Adrenal gland (tissue), 12 donors: ENCODE data around the gene C2CD3. TPM values are rescaled to one million over a fixed set of nuclear protein-coding genes. Genes with fewer than 3 reads are reported as not detected.

Experiments used
- DNase-seq, 7 donors: peaks; one replicate each; pipeline ENCODE4 v3.0.0-alpha.2; 2019 to 2020
- H3K27ac ChIP-seq, 5 donors: fragments of 200-600 bp; sonication (generic) in 4 of 5; 1 replicate in 3 of 5; 2 replicates in 2 of 5; pipeline versions ENCODE4 v1.5.1 to v1.8.0; 2016 to 2020; ENCODE audit warnings: mild to moderate bottlenecking in 1 of 5
- H3K27me3 ChIP-seq: fragments of 200-600 bp; 2 replicates; pipeline ENCODE4 v1.8.0; 2021
- H3K36me3 ChIP-seq, 2 donors: fragments of 200-600 bp; replicated peaks in 1 of 2; 1 replicate in 1 of 2; 2 replicates in 1 of 2; pipeline versions ENCODE4 v1.5.1 to v1.8.0; 2018 to 2022
- H3K4me1 ChIP-seq, 2 donors: fragments of 200-600 bp; replicated peaks in 1 of 2; 1 replicate in 1 of 2; 2 replicates in 1 of 2; pipeline versions ENCODE4 v1.5.1 to v1.8.0; 2018 to 2021
- H3K4me3 ChIP-seq, 4 donors: fragments of 200-600 bp; sonication (generic) in 3 of 4; one replicate each; pipeline ENCODE4 v1.5.1; 2016 to 2018
- H3K9me3 ChIP-seq, 3 donors: fragments of 200-600 bp; sonication (generic) in 1 of 3; replicated peaks in 1 of 3; 1 replicate in 2 of 3; 2 replicates in 1 of 3; pipeline versions ENCODE4 v1.5.1 to v1.8.0; 2016 to 2021
- CTCF ChIP-seq, 6 experiments: fragments of 450-650 bp in 4 of 6; fragments of 200-600 bp in 2 of 6; sonication (generic) in 1 of 6; IDR thresholded peaks; 1 replicate in 5 of 6; 2 replicates in 1 of 6; pipeline versions ENCODE4 v1.5.1 to v1.8.0; 2016 to 2021; ENCODE audit warnings: antibody characterized with exemption in 6 of 6, mild to moderate bottlenecking in 2 of 6, moderate library complexity in 1 of 6
- POLR2A ChIP-seq, 2 donors: fragments of 450-650 bp; IDR thresholded peaks; one replicate each; pipeline ENCODE4 v1.6.1; 2017; ENCODE audit warnings: antibody characterized with exemption in 2 of 2, mild to moderate bottlenecking in 2 of 2, moderate library complexity in 1 of 2
- WGBS, 4 donors: extraction: QIAGEN DNeasy Blood & Tissue Kit in 2 of 4; methylation state at CpG; one replicate each; pipeline versions ENCODE4 v1.1.5 to v1.1.7; 2013 to 2017; 5-methylcytosine and 5-hydroxymethylcytosine counted together
- intact Hi-C, 2 donors: fragments of 100-400 bp; cut with DNase I; formaldehyde crosslinking; loops; one replicate each; pipeline versions ENCODE4 v1.14.1 to v1.15.0; 2022 to 2023
- polyA plus RNA-seq, 3 donors: library from polyadenylated mRNA; stranded (reverse); fragments of 200-250 nt in 2 of 3; fragments of 350-450 nt in 1 of 3; fragmentation: Illumina TruSeq in 1 of 3; extraction: RNeasy Lipid Tissue Mini Kit (QIAGEN cat#74804) in 1 of 3; gene quantifications; one replicate each; pipeline ENCODE4 v1.2.3, GENCODE V29; 2013 to 2014
- total RNA-seq, 9 donors: library from RNA; depleted of rRNA in 4 of 9; stranded (reverse); fragments of >200 nt in 4 of 9; fragments of 120-200 nt in 1 of 9; fragmentation: NEBNext Ultra II Directional in 1 of 9; extraction: Animal tissue kit (Norgen Biotek cat#: 25700) in 1 of 9; gene quantifications; one replicate each; pipeline versions ENCODE4 v1.1.0 to v1.2.4, GENCODE V29; 2013 to 2023
- donor health status: healthy with polysubstance abuse.
- donor health status: Bipolar disorder and iron deficiency.
- donor health status: DM: yes; HTN: yes; CAD: no.
- donor health status: DM: no; HTN: no; CAD: no.
- donor health status: DM: no; HTN: no; CAD: no.
- donor health status: DM: yes; HTN: yes; CAD: no.

Gene C2CD3
- total and polyA plus RNA-seq, 12 donors = 14.5 to 42.8 (median 25.5) TPM

- TF ChIP-seq POLR2A (IDR thresholded peaks at IDR 0.05) (no peak), CTCF (IDR thresholded peaks at IDR 0.05) (no peak)
- Histone ChIP-seq H3K4me3 (no peak overlapping the region), H3K27me3 (no peaks in the 10 kb centered on the region), H3K9me3 (no peaks in the 10 kb centered on the region), H3K4me1 (peaks cover 0 to 5% of the 10 kb centered on the region in 2 donors), H3K27ac (no peak overlapping the region), H3K36me3 (no peaks in the 10 kb centered on the region)
- intact Hi-C loops = no loop called here
- no peak for DNase-seq
- 76 to 81% (median 79%) methylated on average over 5 of the region's 5 CpGs for WGBS, 4 donors
Observed at GRCh38 chr11:74185285-74185684, 14.5 kb upstream of the C2CD3 start.

GRCh38 chr11:74182635-74183034 is 11.8 kb upstream of the C2CD3 start:
- WGBS, 4 donors = 96 to 97% (median 96%) methylated on average over 4 of the region's 4 CpGs
- no peak for DNase-seq
- H3K9me3 ChIP-seq = no peaks in the 10 kb centered on the region
- H3K36me3 ChIP-seq = no peaks in the 10 kb centered on the region
- intact Hi-C loops = no loop called here
- H3K27ac ChIP-seq = no peak overlapping the region
- TF ChIP-seq POLR2A (IDR thresholded peaks at IDR 0.05) = no peak
- TF ChIP-seq CTCF (IDR thresholded peaks at IDR 0.05) = no peak
- peaks cover 0 to 10% of the 10 kb centered on the region in 2 donors for H3K4me1 ChIP-seq
- no peak overlapping the region for H3K4me3 ChIP-seq
- H3K27me3 ChIP-seq = no peaks in the 10 kb centered on the region

GRCh38 chr11:74179234-74180052 is 8.6 kb upstream of the C2CD3 start:
- peaks cover 0 to 11% of the 10 kb centered on the region in 2 donors for H3K4me1 ChIP-seq
- H3K4me3 ChIP-seq = no peak overlapping the region
- 82 to 97% (median 94%) methylated on average over 7 of the region's 7 CpGs for WGBS, 4 donors
- H3K27me3 ChIP-seq = no peaks in the 10 kb centered on the region
- TF ChIP-seq POLR2A (IDR thresholded peaks at IDR 0.05) (no peak), CTCF (IDR thresholded peaks at IDR 0.05) (no peak)
- no peaks in the 10 kb centered on the region for H3K36me3 ChIP-seq
- DNase-seq = no peak
- H3K27ac ChIP-seq = no peak overlapping the region
- intact Hi-C loops = no loop called here
- no peaks in the 10 kb centered on the region for H3K9me3 ChIP-seq

- 91 to 96% (median 92%) methylated on average over 1 of the region's 1 CpG for WGBS, 4 donors
- no peak for DNase-seq
- Histone ChIP-seq H3K4me3 (no peak overlapping the region), H3K27me3 (no peaks in the 10 kb centered on the region), H3K36me3 (no peaks in the 10 kb centered on the region), H3K27ac (no peak overlapping the region), H3K4me1 (peaks cover 16 to 36% of the 10 kb centered on the region in 2 donors), H3K9me3 (no peaks in the 10 kb centered on the region)
- intact Hi-C loops = no loop called here
- TF ChIP-seq CTCF (IDR thresholded peaks at IDR 0.05) (no peak), POLR2A (IDR thresholded peaks at IDR 0.05) (no peak)
Observed at GRCh38 chr11:74175920-74176319, 5.1 kb upstream of the C2CD3 start.
